PC-9 (cell line): ENCODE data around the gene OSBPL6. TPM values are rescaled to one million over a fixed set of nuclear protein-coding genes. Genes with fewer than 3 reads are reported as not detected.

Experiments used
- BruUV-seq: library from RNA; stranded (reverse); fragments of 400-500 nt; replicated peaks from 2 replicates; lab custom pipeline; 2021; lab: Mats Ljungman, UMichigan
- CTCF ChIA-PET: fragments of 300-600 bp; sonication (Branson Sonifier 250); formaldehyde crosslinking; loops from one replicate; lab custom pipeline; 2022; ENCODE audit warnings: antibody characterized with exemption; lab: Charles Lee
- POLR2A ChIA-PET: fragments of 300-600 bp; sonication (Branson Sonifier 250); formaldehyde crosslinking; loops from one replicate; lab custom pipeline; 2022; ENCODE audit warnings: antibody characterized with exemption; ENCODE audit not compliant: unreplicated experiment; lab: Charles Lee
- DNase-seq, 2 experiments: peaks; one replicate each; pipeline versions ENCODE4 v3.0.0 to v3.0.0-alpha.2; 2015 to 2022; ENCODE audit warnings: mixed read lengths in 1 of 2
- H2AFZ ChIP-seq: fragments of 200-600 bp; sonication (generic); 2 replicates; pipeline ENCODE4 v1.8.1; 2017; ENCODE audit warnings: antibody characterized with exemption
- H3F3A ChIP-seq: fragments of 200-600 bp; sonication (generic); 2 replicates; pipeline ENCODE4 v1.8.1; 2017; ENCODE audit warnings: antibody characterized with exemption, mild to moderate bottlenecking, low read depth; ENCODE audit not compliant: insufficient read depth
- H3K27ac ChIP-seq: fragments of 200-600 bp; sonication (generic); 2 replicates; pipeline ENCODE4 v1.6.1; 2016; ENCODE audit warnings: mixed run types
- H3K27me3 ChIP-seq: fragments of 200-600 bp; sonication (generic); 2 replicates; pipeline ENCODE4 v1.6.1; 2016; ENCODE audit warnings: low read depth, mixed run types; ENCODE audit not compliant: insufficient read depth
- H3K36me3 ChIP-seq: fragments of 200-600 bp; sonication (generic); 2 replicates; pipeline ENCODE4 v1.6.1; 2016; ENCODE audit warnings: low read depth, mixed run types
- H3K4me1 ChIP-seq: fragments of 200-600 bp; sonication (generic); replicated peaks from 2 replicates; pipeline ENCODE4 v1.6.1; 2016; ENCODE audit warnings: mixed run types; ENCODE audit not compliant: insufficient read depth
- H3K4me2 ChIP-seq: fragments of 200-600 bp; sonication (generic); 2 replicates; pipeline ENCODE4 v1.6.1; 2017; ENCODE audit warnings: mixed run types
- H3K4me3 ChIP-seq: fragments of 200-600 bp; sonication (generic); 2 replicates; pipeline ENCODE4 v1.6.1; 2016; ENCODE audit warnings: mixed run types
- H3K79me2 ChIP-seq: fragments of 200-600 bp; sonication (generic); 2 replicates; pipeline ENCODE4 v1.6.1; 2017; ENCODE audit warnings: low read depth, mixed run types
- H3K9me2 ChIP-seq: fragments of 200-600 bp; sonication (generic); 2 replicates; pipeline ENCODE4 v1.8.1; 2017; ENCODE audit warnings: mild to moderate bottlenecking; ENCODE audit not compliant: insufficient read depth
- H3K9me3 ChIP-seq: fragments of 200-600 bp; sonication (generic); 2 replicates; pipeline ENCODE4 v1.8.1; 2016; ENCODE audit warnings: low read depth; ENCODE audit not compliant: insufficient read depth
- H4K20me1 ChIP-seq: fragments of 200-600 bp; sonication (generic); 2 replicates; pipeline ENCODE4 v1.8.1; 2017; ENCODE audit not compliant: insufficient read depth
- CTCF ChIP-seq: fragments of 200-600 bp; sonication (generic); conservative IDR thresholded peaks from 2 replicates; pipeline ENCODE4 v1.6.1; 2017; ENCODE audit warnings: mixed run types, antibody characterized with exemption, mild to moderate bottlenecking, moderate library complexity
- EZH2 ChIP-seq: fragments of 200-600 bp; sonication (generic); IDR thresholded peaks from 2 replicates; pipeline ENCODE4 v1.8.0; 2017; ENCODE audit warnings: antibody characterized with exemption, low read depth
- intact Hi-C: fragments of 100-400 bp; cut with micrococcal nuclease; formaldehyde crosslinking; loops from one replicate; pipeline ENCODE4 v1.10.0; 2022; ENCODE audit not compliant: unreplicated experiment
- total RNA-seq: library from RNA; stranded (reverse); gene quantifications from 2 replicates; pipeline ENCODE4 v1.2.3, GENCODE V29; 2021

OSBPL6 gene
- total RNA-seq, 1 experiment from 2014 or later: 2.6 TPM

DNA sequence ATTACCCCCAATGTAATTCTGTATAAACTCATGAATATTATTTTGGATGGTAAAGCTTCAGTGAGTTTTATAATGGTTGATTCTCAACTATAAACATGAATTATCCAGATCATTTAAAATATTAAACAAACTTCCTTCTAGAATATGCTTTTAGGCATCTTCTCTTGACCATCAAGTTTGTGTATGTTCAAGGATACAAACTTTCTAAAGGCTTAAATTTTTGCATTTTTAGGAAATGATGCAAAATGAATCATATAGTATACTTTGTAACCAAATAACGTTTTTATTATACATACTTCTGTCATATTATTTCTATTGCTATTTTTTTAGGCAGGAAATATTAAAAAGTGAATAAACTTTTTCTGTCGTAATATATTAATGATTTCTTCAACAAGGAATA lies 62.8 kb downstream of the OSBPL6 start:
- H3K4me2 ChIP-seq: no peak overlapping the region
- POLR2A ChIA-PET: no interaction called here
- no peaks in the 10 kb centered on the region for H3K27me3 ChIP-seq
- no TSS peak for BruUV-seq
- H3K9me2 ChIP-seq: no peaks in the 10 kb centered on the region
- no peak overlapping the region for H3K27ac ChIP-seq
- no peak overlapping the region for H2AFZ ChIP-seq
- CTCF ChIA-PET: interaction anchor here (0.6 kb wide), 1 partner anchor 27 kb away, joined by 4 read pairs; no protein-coding TSS in a partner anchor
- no peaks in the 10 kb centered on the region for H3K36me3 ChIP-seq
- no peaks in the 10 kb centered on the region for H3K9me3 ChIP-seq
- H3K4me1 ChIP-seq: no peaks in the 10 kb centered on the region
- H4K20me1 ChIP-seq: no peaks in the 10 kb centered on the region
- intact Hi-C loops: no loop called here
- TF ChIP-seq EZH2 (no peak), CTCF (no peak)
- no peak for DNase-seq
- H3K4me3 ChIP-seq: no peak overlapping the region
- no peaks in the 10 kb centered on the region for H3F3A ChIP-seq
- H3K79me2 ChIP-seq: no peaks in the 10 kb centered on the region

DNA sequence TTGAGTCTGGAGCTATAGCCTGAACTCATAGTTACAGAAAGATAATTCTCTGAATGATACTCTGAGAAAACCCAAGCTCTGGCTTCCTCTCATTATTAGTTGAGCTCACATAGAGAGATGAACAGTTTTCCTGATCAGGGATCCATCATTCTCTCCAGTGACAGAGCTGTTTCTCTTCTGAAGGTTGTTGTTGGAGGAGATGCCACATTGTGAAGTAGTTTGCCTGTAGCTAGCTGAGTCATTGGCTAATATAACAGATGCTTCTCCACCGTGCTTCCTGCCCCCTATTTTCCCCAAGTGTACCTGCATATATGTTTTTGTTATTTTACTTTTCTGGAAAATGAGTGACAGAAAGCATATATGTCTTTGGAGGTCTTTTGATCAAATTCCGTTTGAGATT lies 64.6 kb downstream of the OSBPL6 start:
- Histone ChIP-seq H3K36me3 (no peaks in the 10 kb centered on the region), H3K79me2 (no peaks in the 10 kb centered on the region), H2AFZ (no peak overlapping the region), H3K9me2 (no peaks in the 10 kb centered on the region), H3K4me3 (no peak overlapping the region), H4K20me1 (no peaks in the 10 kb centered on the region), H3K27ac (no peak overlapping the region), H3F3A (no peaks in the 10 kb centered on the region), H3K4me2 (no peak overlapping the region), H3K27me3 (no peaks in the 10 kb centered on the region), H3K4me1 (no peaks in the 10 kb centered on the region), H3K9me3 (no peaks in the 10 kb centered on the region)
- CTCF ChIA-PET: no interaction called here
- intact Hi-C loops: no loop called here
- POLR2A ChIA-PET: no interaction called here
- no peak for DNase-seq
- TF ChIP-seq CTCF (no peak), EZH2 (no peak)
- no TSS peak for BruUV-seq

GRCh38 chr2:178263159-178263860 lies 69.0 kb downstream of the OSBPL6 start:
- intact Hi-C loops: no loop called here
- CTCF ChIA-PET: no interaction called here
- no peaks in the 10 kb centered on the region for H3K27me3 ChIP-seq
- H3K9me2 ChIP-seq: no peaks in the 10 kb centered on the region
- H3K27ac ChIP-seq: no peak overlapping the region
- no peaks in the 10 kb centered on the region for H3K9me3 ChIP-seq
- no peak overlapping the region for H2AFZ ChIP-seq
- H3K4me3 ChIP-seq: no peak overlapping the region
- no peak for DNase-seq
- H3K36me3 ChIP-seq: no peaks in the 10 kb centered on the region
- TF ChIP-seq CTCF (no peak), EZH2 (no peak)
- no peak overlapping the region for H3K4me2 ChIP-seq
- no TSS peak for BruUV-seq
- H3K4me1 ChIP-seq: no peaks in the 10 kb centered on the region
- H3F3A ChIP-seq: no peaks in the 10 kb centered on the region
- POLR2A ChIA-PET: interaction anchor here (0.7 kb wide), 1 partner anchor 216 kb away, joined by 6 read pairs; no protein-coding TSS in a partner anchor
- H3K79me2 ChIP-seq: no peaks in the 10 kb centered on the region
- H4K20me1 ChIP-seq: no peaks in the 10 kb centered on the region
